ENCODE results near the gene COL12A1.

GRCh38 chr6:75171567-75171966 is 34.3 kb downstream of the COL12A1 start:
- TF ChIP-seq POLR2AphosphoS5 (IDR thresholded peaks at IDR 0.05) (no peak), POLR2A (IDR thresholded peaks at IDR 0.05) (no peak), CTCF (IDR thresholded peaks at IDR 0.05) (no peak)

Data from breast epithelium (tissue), 3 donors.